HepG2 (cell line): ENCODE results near the gene BSN. TPM values are rescaled to one million over a fixed set of nuclear protein-coding genes. Genes with fewer than 3 reads are reported as not detected.

Source experiments
- ATAC-seq: fragments of 200-7000 bp; cut with Tn5 transposase; 3 replicates; pipeline ENCODE4 v1.9.1; 2020; ENCODE audit warnings: mild to moderate bottlenecking, moderate library complexity
- BruUV-seq: library from RNA; stranded (reverse); fragments of 400-500 nt; replicated peaks from 2 replicates; lab custom pipeline; 2021; lab: Mats Ljungman, UMichigan
- CTCF ChIA-PET: fragments of 300-600 bp; formaldehyde crosslinking; extraction: SDS; loops from one replicate; lab custom pipeline; 2021; ENCODE audit warnings: low total read pairs, inconsistent platforms, low intra/inter-chr PET ratio; lab: Yijun Ruan, JAX
- POLR2A ChIA-PET: fragments of 350-600 bp; sonication (Branson Sonifier 250); formaldehyde crosslinking; loops from one replicate; lab custom pipeline; 2020; ENCODE audit warnings: antibody characterized with exemption, inconsistent platforms; lab: Yijun Ruan, JAX
- DNase-seq: peaks from one replicate; pipeline ENCODE4 v3.0.0-alpha.2; 2015; ENCODE audit warnings: low spot score
- FAIRE-seq: peaks from 3 replicates; lab custom pipeline; 2011; peaks lifted over from hg19 to GRCh38; lab: Jason Lieb, UNC
- H2AFZ ChIP-seq: one replicate; pipeline ENCODE4 v1.6.1; 2011; ENCODE audit warnings: low read length, inconsistent platforms
- H3K27ac ChIP-seq: fragments of 300-600 bp; 3 replicates; pipeline ENCODE4 v1.8.0; 2011; ENCODE audit warnings: mixed run types, mild to moderate bottlenecking, mixed read lengths, low read length, inconsistent platforms; ENCODE audit not compliant: insufficient read depth; ENCODE audit errors: extremely low read length
- H3K27me3 ChIP-seq, 2 experiments: fragments of 200-600 bp in 1 of 2; 2 replicates in 1 of 2; 3 replicates in 1 of 2; pipeline versions ENCODE4 v1.6.0 to v1.8.0; 2011; ENCODE audit warnings: low read length in 2 of 2, mild to moderate bottlenecking in 2 of 2, moderate library complexity in 2 of 2, inconsistent platforms in 1 of 2; ENCODE audit not compliant: insufficient read depth in 2 of 2, control insufficient read depth in 1 of 2
- H3K36me3 ChIP-seq, 2 experiments: fragments of 200-600 bp in 1 of 2; replicated peaks in 1 of 2; 2 replicates in 1 of 2; 3 replicates in 1 of 2; pipeline versions ENCODE4 v1.5.1 to v1.8.0; 2011; ENCODE audit warnings: low read length in 2 of 2, inconsistent platforms in 1 of 2; ENCODE audit not compliant: insufficient read depth in 2 of 2, control insufficient read depth in 1 of 2
- H3K4me1 ChIP-seq: 2 replicates; pipeline ENCODE4 v1.5.1; 2012; ENCODE audit warnings: low read length, inconsistent platforms; ENCODE audit not compliant: insufficient read depth
- H3K4me2 ChIP-seq: 2 replicates; pipeline ENCODE4 v1.6.0; 2011; ENCODE audit warnings: low read depth, low read length, inconsistent platforms
- H3K4me3 ChIP-seq, 3 experiments: fragments of 200-600 bp in 1 of 3; sonication (generic), shearing (Covaris generic) in 1 of 3; replicated peaks in 1 of 3; 2 replicates each; pipeline ENCODE4 v1.5.1; 2011 to 2016; ENCODE audit warnings: low read length in 3 of 3, inconsistent platforms in 2 of 3, low read depth in 2 of 3, mild to moderate bottlenecking in 2 of 3, control low read depth in 1 of 3, mixed read lengths in 1 of 3; ENCODE audit not compliant: insufficient read depth in 1 of 3
- H3K79me2 ChIP-seq: one replicate; pipeline ENCODE4 v1.6.1; 2011; ENCODE audit warnings: low read length, inconsistent platforms; ENCODE audit not compliant: insufficient read depth
- H3K9ac ChIP-seq: 2 replicates; pipeline ENCODE4 v1.6.0; 2011; ENCODE audit warnings: mild to moderate bottlenecking, low read depth, low read length, inconsistent platforms; ENCODE audit not compliant: insufficient read depth
- H3K9me3 ChIP-seq: 2 replicates; pipeline ENCODE4 v1.5.1; 2012; ENCODE audit warnings: mild to moderate bottlenecking, low read length
- H4K20me1 ChIP-seq: 2 replicates; pipeline ENCODE4 v1.6.0; 2011; ENCODE audit warnings: inconsistent platforms, mild to moderate bottlenecking, low read length, moderate library complexity; ENCODE audit not compliant: insufficient read depth
- AGO2 ChIP-seq: fragments of 200-400 bp; formaldehyde crosslinking; optimal IDR thresholded peaks from 2 replicates; pipeline ENCODE3; 2017; ENCODE audit warnings: mild to moderate bottlenecking, low read depth, low read length, moderate library complexity
- AKAP8 ChIP-seq: sonication (generic); formaldehyde crosslinking; IDR thresholded peaks from 2 replicates; pipeline ENCODE4 v1.5.1; 2020; ENCODE audit warnings: mild to moderate bottlenecking, missing genetic modification reagents
- HNRNPL ChIP-seq: fragments of 200-400 bp; formaldehyde crosslinking; IDR thresholded peaks from 2 replicates; pipeline ENCODE4 v1.6.1; 2017; ENCODE audit warnings: mild to moderate bottlenecking, low read depth, low read length
- KLF13 ChIP-seq: sonication (generic); formaldehyde crosslinking; IDR thresholded peaks from 2 replicates; pipeline ENCODE4 v1.4.0; 2020; ENCODE audit warnings: mild to moderate bottlenecking, missing genetic modification reagents
- MAZ ChIP-seq, 2 experiments: sonication (generic) in 1 of 2; formaldehyde crosslinking in 1 of 2; IDR thresholded peaks; 2 replicates each; pipeline versions ENCODE4 v1.5.0 to v1.6.1; 2012 to 2020; ENCODE audit warnings: low read depth in 2 of 2, mild to moderate bottlenecking in 2 of 2, borderline replicate concordance in 1 of 2, improper control_type of control experiment in 1 of 2, low read length in 1 of 2, missing genetic modification reagents in 1 of 2, moderate library complexity in 1 of 2
- NFYB ChIP-seq: sonication (generic); formaldehyde crosslinking; IDR thresholded peaks from 2 replicates; pipeline ENCODE4 v1.4.0; 2020; ENCODE audit warnings: missing genetic modification reagents
- PCBP1 ChIP-seq: fragments of 200-400 bp; formaldehyde crosslinking; IDR thresholded peaks from 2 replicates; pipeline ENCODE4 v1.6.1; 2017; ENCODE audit warnings: mild to moderate bottlenecking, low read depth, low read length, borderline replicate concordance
- POLR2A ChIP-seq, 2 experiments: IDR thresholded peaks; 2 replicates each; pipeline ENCODE4 v1.6.1; 2011; ENCODE audit warnings: low read depth in 2 of 2, low read length in 2 of 2, mild to moderate bottlenecking in 1 of 2, moderate library complexity in 1 of 2; ENCODE audit not compliant: insufficient read depth in 1 of 2
- RAD21 ChIP-seq: fragments of 450-650 bp; formaldehyde crosslinking; IDR thresholded peaks from 2 replicates; pipeline ENCODE4 v1.5.0; 2020; ENCODE audit warnings: mild to moderate bottlenecking
- RBFOX2 ChIP-seq: fragments of 200-400 bp; formaldehyde crosslinking; IDR thresholded peaks from 2 replicates; pipeline ENCODE4 v1.6.1; 2017; ENCODE audit warnings: low read depth, mild to moderate bottlenecking, low read length
- RBM22 ChIP-seq: fragments of 200-400 bp; formaldehyde crosslinking; optimal IDR thresholded peaks from 2 replicates; pipeline ENCODE3; 2017; ENCODE audit warnings: mild to moderate bottlenecking, low read length, moderate library complexity
- SCMH1 ChIP-seq: sonication (generic); formaldehyde crosslinking; IDR thresholded peaks from 2 replicates; pipeline ENCODE4 v1.9.0; 2021; ENCODE audit warnings: missing genetic modification reagents, mild to moderate bottlenecking, borderline replicate concordance
- ZNF326 ChIP-seq: sonication (generic); formaldehyde crosslinking; IDR thresholded peaks from 2 replicates; pipeline ENCODE4 v1.4.0; 2020; ENCODE audit warnings: missing genetic modification reagents, borderline replicate concordance
- ZNF557 ChIP-seq: sonication (generic); formaldehyde crosslinking; IDR thresholded peaks from 2 replicates; pipeline ENCODE4 v1.4.0; 2020; ENCODE audit warnings: missing genetic modification reagents
- WGBS: methylation state at CpG from one replicate; pipeline ENCODE4 v1.1.6; 2017; ENCODE audit warnings: low lambda C conversion rate; 5-methylcytosine and 5-hydroxymethylcytosine counted together
- in situ Hi-C: cut with HindIII; loops from 2 replicates; pipeline ENCODE4 v1.10.0; 2017; ENCODE audit warnings: low pct_unique_long_range_greater_than_20kb; ENCODE audit not compliant: extremely low pct_ligation_motif_present
- intact Hi-C: fragments of 100-400 bp; cut with micrococcal nuclease; formaldehyde crosslinking; loops from one replicate; pipeline ENCODE4 v1.10.0; 2022; ENCODE audit not compliant: unreplicated experiment
- polyA plus RNA-seq, 8 experiments: library from polyadenylated mRNA; depleted of rRNA in 3 of 8; stranded (reverse) in 7 of 8; unstranded in 1 of 8; fragments of >200 nt; fragmentation: Illumina TruSeq in 4 of 8; extraction: Trizol in 4 of 8; gene quantifications; 2 replicates each; pipeline versions ENCODE4 v1.2.1 to v1.2.3, GENCODE V29; 2011 to 2016; ENCODE audit warnings: low read depth in 4 of 8, missing spikeins in 1 of 8, mixed read lengths in 1 of 8; ENCODE audit not compliant: insufficient read depth in 1 of 8
- total RNA-seq, 5 experiments: library from RNA; depleted of rRNA; stranded (reverse); fragments of >200 nt; fragmentation: Illumina TruSeq; extraction: Trizol; gene quantifications; 2 replicates each; pipeline ENCODE4 v1.2.3, GENCODE V29; 2016; ENCODE audit warnings: low read depth in 1 of 5
- TF ChIP-seq, protein P1 (sequence below): sonication (generic); formaldehyde crosslinking; IDR thresholded peaks from 2 replicates; pipeline ENCODE4 v1.4.0; 2020; ENCODE audit warnings: missing genetic modification reagents
- TF ChIP-seq, protein P2 (sequence below): sonication (generic); formaldehyde crosslinking; IDR thresholded peaks from 2 replicates; pipeline ENCODE4 v1.9.0; 2021; ENCODE audit warnings: missing genetic modification reagents, borderline replicate concordance

The BSN gene
- total and polyA plus RNA-seq, 2 of the 13 experiments (the other 11 are each of a cell fraction or from before 2014, with no cell fraction given): 0.42 to 0.86 TPM

GRCh38 chr3:49719214-49719884 is 165.1 kb downstream of the BSN start, which contains the start of gene AMIGO3:
Gene AMIGO3 (minus strand): TSS chr3:49719684. CDS start chr3:49719465, 219 bp downstream.
- no peaks in the 10 kb centered on the region for H3K27me3 ChIP-seq
- H4K20me1 ChIP-seq: no peaks in the 10 kb centered on the region
- H3K4me3 ChIP-seq: no peak within 1 kb of the TSS
- in situ Hi-C loops: no loop called here
- no TSS peak for BruUV-seq
- peaks cover 10% of the 10 kb centered on the region for H3K4me1 ChIP-seq
- FAIRE-seq (no peak), ATAC-seq (peak; percentile 9), DNase-seq (no peak)
- no peaks in the 10 kb centered on the region for H3K9me3 ChIP-seq
- ChIA-PET POLR2A (no interaction called here), CTCF (no interaction called here)
- no peak for TF ChIP-seq MAZ (IDR thresholded peaks at IDR 0.05; ENCODE audit: borderline replicate concordance, low read depth, low read length)
- no peak for TF ChIP-seq MAZ (CRISPR knock-in tag; IDR thresholded peaks at IDR 0.05; ENCODE audit: low read depth)
- TF ChIP-seq RBM22: peak; percentile 69
- no peak for TF ChIP-seq KLF13 (CRISPR knock-in tag)
- 0 out of 2 replicates have a peak, but pooled peaks have one; percentile 28 for TF ChIP-seq PCBP1
- 0 out of 2 replicates have a peak, but pooled peaks have one; percentile 24 for TF ChIP-seq NFYB (CRISPR knock-in tag)
- TF ChIP-seq ZNF326 (CRISPR knock-in tag): 0 out of 2 replicates have a peak, but pooled peaks have one; percentile 41
- peak; percentile 86 for TF ChIP-seq AGO2
- TF ChIP-seq HNRNPL: 0 out of 2 replicates have a peak, but pooled peaks have one; percentile 32
- TF ChIP-seq, protein P1, sequence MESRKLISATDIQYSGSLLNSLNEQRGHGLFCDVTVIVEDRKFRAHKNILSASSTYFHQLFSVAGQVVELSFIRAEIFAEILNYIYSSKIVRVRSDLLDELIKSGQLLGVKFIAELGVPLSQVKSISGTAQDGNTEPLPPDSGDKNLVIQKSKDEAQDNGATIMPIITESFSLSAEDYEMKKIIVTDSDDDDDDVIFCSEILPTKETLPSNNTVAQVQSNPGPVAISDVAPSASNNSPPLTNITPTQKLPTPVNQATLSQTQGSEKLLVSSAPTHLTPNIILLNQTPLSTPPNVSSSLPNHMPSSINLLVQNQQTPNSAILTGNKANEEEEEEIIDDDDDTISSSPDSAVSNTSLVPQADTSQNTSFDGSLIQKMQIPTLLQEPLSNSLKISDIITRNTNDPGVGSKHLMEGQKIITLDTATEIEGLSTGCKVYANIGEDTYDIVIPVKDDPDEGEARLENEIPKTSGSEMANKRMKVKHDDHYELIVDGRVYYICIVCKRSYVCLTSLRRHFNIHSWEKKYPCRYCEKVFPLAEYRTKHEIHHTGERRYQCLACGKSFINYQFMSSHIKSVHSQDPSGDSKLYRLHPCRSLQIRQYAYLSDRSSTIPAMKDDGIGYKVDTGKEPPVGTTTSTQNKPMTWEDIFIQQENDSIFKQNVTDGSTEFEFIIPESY (CRISPR knock-in tag): peak; percentile 28; the same call in 1 of the 2 replicates
- TF ChIP-seq, protein P2, sequence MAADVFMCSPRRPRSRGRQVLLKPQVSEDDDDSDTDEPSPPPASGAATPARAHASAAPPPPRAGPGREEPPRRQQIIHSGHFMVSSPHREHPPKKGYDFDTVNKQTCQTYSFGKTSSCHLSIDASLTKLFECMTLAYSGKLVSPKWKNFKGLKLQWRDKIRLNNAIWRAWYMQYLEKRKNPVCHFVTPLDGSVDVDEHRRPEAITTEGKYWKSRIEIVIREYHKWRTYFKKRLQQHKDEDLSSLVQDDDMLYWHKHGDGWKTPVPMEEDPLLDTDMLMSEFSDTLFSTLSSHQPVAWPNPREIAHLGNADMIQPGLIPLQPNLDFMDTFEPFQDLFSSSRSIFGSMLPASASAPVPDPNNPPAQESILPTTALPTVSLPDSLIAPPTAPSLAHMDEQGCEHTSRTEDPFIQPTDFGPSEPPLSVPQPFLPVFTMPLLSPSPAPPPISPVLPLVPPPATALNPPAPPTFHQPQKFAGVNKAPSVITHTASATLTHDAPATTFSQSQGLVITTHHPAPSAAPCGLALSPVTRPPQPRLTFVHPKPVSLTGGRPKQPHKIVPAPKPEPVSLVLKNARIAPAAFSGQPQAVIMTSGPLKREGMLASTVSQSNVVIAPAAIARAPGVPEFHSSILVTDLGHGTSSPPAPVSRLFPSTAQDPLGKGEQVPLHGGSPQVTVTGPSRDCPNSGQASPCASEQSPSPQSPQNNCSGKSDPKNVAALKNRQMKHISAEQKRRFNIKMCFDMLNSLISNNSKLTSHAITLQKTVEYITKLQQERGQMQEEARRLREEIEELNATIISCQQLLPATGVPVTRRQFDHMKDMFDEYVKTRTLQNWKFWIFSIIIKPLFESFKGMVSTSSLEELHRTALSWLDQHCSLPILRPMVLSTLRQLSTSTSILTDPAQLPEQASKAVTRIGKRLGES (CRISPR knock-in tag): no peak
- no peak for TF ChIP-seq ZNF557
- TF ChIP-seq SCMH1 (CRISPR knock-in tag): no peak
- TF ChIP-seq RAD21 (CRISPR knock-in tag): peak; percentile 25; the same call in 1 of the 2 replicates
- TF ChIP-seq AKAP8 (CRISPR knock-in tag): peak; percentile 51; the same call in 1 of the 2 replicates
- peak in 1 of 2 experiments; percentile 40; a peak in 1 of 4 replicates for TF ChIP-seq POLR2A (IDR thresholded peaks at IDR 0.05; ENCODE audit: insufficient read depth in 1 of 2, low read depth in 2 of 2, low read length in 2 of 2)
- TF ChIP-seq RBFOX2: peak; percentile 51; the same call in 1 of the 2 replicates
- H3K4me2 ChIP-seq: no peak within 1 kb of the TSS
- WGBS: 97% methylated on average over 47 of the region's 50 CpGs
- peaks cover 13% of the 10 kb centered on the region for H3K79me2 ChIP-seq
- H3K36me3 ChIP-seq: peaks cover 16 to 19% of the 10 kb centered on the region in 2 experiments; a peak in 4 of 5 replicates
- intact Hi-C loops: no loop called here
- no peak within 1 kb of the TSS for H3K27ac ChIP-seq
- H2AFZ ChIP-seq: no peak within 1 kb of the TSS
- H3K9ac ChIP-seq: no peak within 1 kb of the TSS
